Astrocyte of the cerebellum (primary cell): ENCODE measurements around the gene DNAH9.

Source experiments
- DNase-seq: peaks from one replicate; pipeline ENCODE4 v3.0.0-alpha.2; 2011; ENCODE audit warnings: low read depth
- H3K4me3 ChIP-seq: 2 replicates; pipeline ENCODE4 v1.5.1; 2011; ENCODE audit warnings: mild to moderate bottlenecking, low read depth, low read length, moderate library complexity
- CTCF ChIP-seq: IDR thresholded peaks from 2 replicates; pipeline ENCODE4 v1.5.1; 2012; ENCODE audit warnings: low read length, low read depth, moderate library complexity, mild to moderate bottlenecking; ENCODE audit errors: missing control alignments
- in situ Hi-C: cut with HindIII; loops from 2 replicates; pipeline ENCODE4 v1.10.0; 2017; ENCODE audit warnings: low sequenced_read_pairs

DNAH9 gene

GRCh38 chr17:11780621-11781020, 182.4 kb downstream of the DNAH9 start:
- H3K4me3 ChIP-seq = no peak overlapping the region
- DNase-seq = no peak
- in situ Hi-C loops = no loop called here
- no peak for TF ChIP-seq CTCF

GRCh38 chr17:11786711-11787438, 188.6 kb downstream of the DNAH9 start:
- no peak for TF ChIP-seq CTCF
- no peak for DNase-seq
- in situ Hi-C loops = no loop called here
- H3K4me3 ChIP-seq = no peak overlapping the region

- in situ Hi-C loops = no loop called here
- TF ChIP-seq CTCF = no peak
- DNase-seq = no peak
- H3K4me3 ChIP-seq = no peak overlapping the region
Measured at GRCh38 chr17:11795906-11796305, 197.6 kb downstream of the DNAH9 start.

- TF ChIP-seq CTCF = peak; percentile 5
- DNase-seq = no peak
- H3K4me3 ChIP-seq = no peak overlapping the region
- in situ Hi-C loops = no loop called here
Measured at GRCh38 chr17:11797803-11798202, 199.5 kb downstream of the DNAH9 start.

- no peak overlapping the region for H3K4me3 ChIP-seq
- no peak for DNase-seq
- in situ Hi-C loops = no loop called here
- TF ChIP-seq CTCF = no peak
Measured at GRCh38 chr17:11803231-11803969, 205.1 kb downstream of the DNAH9 start.

- in situ Hi-C loops = no loop called here
- TF ChIP-seq CTCF = no peak
- H3K4me3 ChIP-seq = no peak overlapping the region
- no peak for DNase-seq
Measured at GRCh38 chr17:11805138-11805537, 206.9 kb downstream of the DNAH9 start.
